HG03064 (cell line): ENCODE results near the gene TOB2.
A peak's percentile ranks its signal among the peaks of the same experiment; 100 is the strongest.

Source experiments
- ATAC-seq: cut with Tn5 transposase; IDR thresholded peaks from one replicate; pipeline ENCODE4 v1.9.1; 2021; ENCODE audit warnings: low read depth; ENCODE audit not compliant: unreplicated experiment

The TOB2 gene

GRCh38 chr22:41446639-41447434, at the start of gene TOB2:
TOB2 (minus strand) TSS chr22:41446801; CDS start chr22:41437345, 9,456 bp downstream.
- peak; percentile 37 for ATAC-seq

DNA sequence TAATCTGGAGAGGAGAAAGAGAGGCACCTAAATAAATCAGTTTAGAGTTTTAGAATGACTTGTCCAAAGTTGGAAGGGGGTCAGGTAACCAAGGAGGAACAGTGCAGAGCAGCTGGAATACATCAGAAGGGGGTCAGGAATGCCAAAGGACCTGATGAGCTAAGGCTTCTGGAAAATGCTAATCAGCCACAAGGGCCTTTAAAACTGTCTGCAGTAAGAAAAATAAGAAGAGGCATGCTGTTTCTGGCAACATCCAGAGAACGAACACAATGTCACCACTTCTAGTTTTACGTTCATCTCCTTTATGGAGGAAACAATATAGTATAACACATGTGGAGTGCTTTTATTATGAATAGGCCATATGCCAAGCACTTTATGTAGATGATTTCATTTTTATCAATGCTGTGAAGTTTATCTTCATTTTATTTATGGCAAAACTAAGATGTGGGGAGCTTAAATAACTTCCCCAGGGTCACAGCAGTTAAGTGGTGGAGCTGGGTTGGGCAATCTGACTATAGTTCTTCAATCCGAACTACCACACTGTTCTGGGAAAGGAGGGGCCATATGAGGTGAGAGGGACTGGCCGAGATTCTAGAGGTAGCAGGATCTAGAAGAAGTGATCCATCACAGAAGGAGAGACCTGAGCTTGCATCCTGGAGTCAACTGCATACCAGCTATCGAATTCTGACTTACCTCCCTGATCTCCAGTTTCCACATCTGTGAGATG, 44.9 kb upstream of the TOB2 start:
- ATAC-seq: no peak

DNA sequence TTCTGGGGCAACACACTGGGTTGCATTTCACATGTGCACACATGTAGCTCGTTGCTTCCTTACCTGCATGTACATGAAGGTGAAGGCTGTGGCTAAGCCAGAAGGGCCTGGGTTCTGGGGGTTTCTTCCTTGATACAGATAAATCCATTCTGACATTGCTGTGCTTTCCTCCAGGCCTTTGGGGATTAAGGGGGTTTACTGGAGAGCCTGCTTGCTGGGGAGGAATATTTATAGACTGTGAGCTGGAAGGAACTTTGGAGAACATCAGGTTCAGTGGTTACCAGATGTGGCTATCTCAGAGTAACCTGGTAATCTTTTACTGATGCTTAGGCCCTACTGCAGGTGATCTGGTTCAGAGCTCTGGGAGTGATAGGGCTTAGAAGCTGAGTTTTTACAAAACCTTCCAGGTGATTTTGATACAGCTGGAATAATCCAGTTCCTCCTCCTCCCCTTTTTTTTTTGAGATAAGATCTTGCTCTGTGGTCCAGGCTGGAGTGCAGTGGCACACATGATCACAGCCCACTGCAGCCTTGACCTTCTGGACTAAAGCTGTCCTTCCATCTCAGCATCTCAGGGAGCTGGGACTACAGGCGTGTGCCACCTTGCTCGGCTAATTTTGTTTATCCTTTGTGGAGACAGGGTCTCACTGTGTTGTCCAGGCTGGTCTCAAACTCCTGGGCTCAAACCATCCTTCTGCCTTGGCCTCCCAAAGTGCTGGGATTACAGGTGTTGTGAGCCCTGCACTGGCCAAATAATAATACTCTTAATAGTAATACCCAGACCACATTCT, 42.2 kb upstream of the TOB2 start:
- ATAC-seq: no peak

GRCh38 chr22:41488076-41488475, 41.5 kb upstream of the TOB2 start:
- ATAC-seq: no peak

GRCh38 chr22:41487037-41487935, 40.7 kb upstream of the TOB2 start:
- no peak for ATAC-seq

- ATAC-seq: no peak
Observed at GRCh38 chr22:41485033-41485432, 38.4 kb upstream of the TOB2 start.

- no peak for ATAC-seq
Observed at GRCh38 chr22:41482319-41482935, 35.8 kb upstream of the TOB2 start.

GRCh38 chr22:41481925-41482318, 35.3 kb upstream of the TOB2 start:
- ATAC-seq: no peak

DNA sequence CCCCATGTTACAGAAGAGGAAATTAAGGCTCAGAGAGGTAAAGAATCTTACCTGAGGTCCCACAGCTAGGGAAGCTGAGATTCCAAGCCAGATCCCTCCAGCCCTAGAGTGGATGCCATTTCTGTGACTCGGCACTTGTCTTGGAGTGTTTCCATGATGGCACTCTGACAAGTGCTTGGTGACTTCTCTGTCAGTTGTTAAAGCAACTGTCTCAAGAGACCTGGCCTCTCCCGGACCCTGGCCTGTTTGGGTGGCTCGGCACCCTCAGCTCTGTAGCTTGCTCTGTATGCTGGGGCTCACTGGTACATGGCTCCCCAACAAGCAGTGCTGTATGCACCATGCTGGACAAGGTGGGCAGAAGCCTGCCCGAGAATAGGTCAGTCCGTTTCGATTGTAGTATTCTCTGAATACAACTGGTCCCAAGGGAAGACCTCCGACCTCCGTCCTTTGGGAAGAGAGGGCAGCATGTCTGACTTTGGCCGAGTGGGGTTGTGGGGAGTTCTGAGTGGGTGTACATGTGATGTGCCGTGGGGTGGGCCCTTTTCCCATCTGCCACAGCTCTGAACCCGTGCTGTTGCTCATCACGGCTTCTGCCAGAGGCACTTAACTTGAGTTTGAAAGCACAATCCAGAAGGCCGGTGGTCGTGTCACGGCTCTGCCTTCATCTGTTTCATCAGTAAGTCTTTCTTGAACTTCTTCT, 34.7 kb upstream of the TOB2 start:
- ATAC-seq: no peak

- no peak for ATAC-seq
Observed at GRCh38 chr22:41480397-41480735, 33.8 kb upstream of the TOB2 start.

- no peak for ATAC-seq
Observed at GRCh38 chr22:41479671-41480396, 33.2 kb upstream of the TOB2 start.

GRCh38 chr22:41478891-41479521, 32.4 kb upstream of the TOB2 start:
- ATAC-seq: no peak

- no peak for ATAC-seq
Observed at GRCh38 chr22:41478473-41478872, 31.9 kb upstream of the TOB2 start.

- ATAC-seq: no peak
Observed at GRCh38 chr22:41474872-41475451, 28.4 kb upstream of the TOB2 start.

- ATAC-seq: no peak
Observed at GRCh38 chr22:41471568-41471967, 25.0 kb upstream of the TOB2 start.

- ATAC-seq: no peak
Observed at GRCh38 chr22:41470886-41471285, 24.3 kb upstream of the TOB2 start.

DNA sequence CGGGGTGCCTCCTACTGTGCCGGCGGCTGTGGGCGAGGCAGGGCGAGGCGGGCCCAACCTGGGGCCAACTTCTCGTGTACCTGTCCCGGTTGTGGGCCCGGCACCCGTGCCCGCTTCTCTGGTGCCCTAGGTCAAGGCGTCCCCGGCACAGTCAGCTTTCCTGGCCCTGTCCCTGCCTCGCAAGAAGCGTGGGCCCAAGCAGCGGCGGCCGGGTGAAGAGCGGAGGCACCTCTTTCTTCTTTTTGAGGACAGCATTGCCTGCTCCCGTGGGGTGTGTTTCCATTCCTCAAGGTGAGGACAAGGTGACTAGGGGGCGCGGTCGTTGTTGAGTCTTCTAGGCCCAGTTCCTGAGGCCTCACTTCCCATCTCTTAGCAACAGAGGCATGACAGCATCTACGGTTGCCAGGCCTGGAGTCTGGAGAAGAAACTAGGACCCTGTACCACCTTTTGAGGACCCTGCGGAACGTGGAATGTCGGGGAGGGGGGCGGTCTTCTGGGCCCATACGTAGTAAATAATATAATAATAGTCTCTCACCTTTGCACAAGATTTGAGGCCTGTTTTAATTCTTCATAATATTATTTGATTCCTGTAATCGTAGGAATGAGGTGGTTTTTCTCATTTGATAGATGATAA, 22.7 kb upstream of the TOB2 start:
- peak; percentile 16 for ATAC-seq
